Measurements from ENCODE around the gene ITGA6.

DNA sequence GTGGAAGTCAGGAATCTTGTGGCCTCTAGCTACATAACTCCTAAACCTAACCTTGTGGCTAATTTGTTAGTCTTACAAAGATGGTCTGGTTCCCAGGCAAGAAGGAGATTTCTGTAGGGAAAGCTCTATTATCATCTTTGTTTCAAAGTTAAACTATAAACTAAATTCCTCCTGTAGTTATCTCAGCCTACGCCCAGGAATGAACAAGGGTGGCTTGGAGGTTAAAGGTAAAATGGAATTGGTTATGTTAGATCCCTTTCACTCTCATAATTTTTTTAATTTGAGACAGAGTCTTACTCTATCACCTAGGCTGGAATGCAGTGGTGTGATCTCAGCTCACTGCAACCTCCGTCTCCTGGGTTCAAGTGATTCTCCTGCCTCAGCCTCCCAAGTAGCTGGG is 103.9 kb downstream of the ITGA6 start:
- TF ChIP-seq, protein P1, sequence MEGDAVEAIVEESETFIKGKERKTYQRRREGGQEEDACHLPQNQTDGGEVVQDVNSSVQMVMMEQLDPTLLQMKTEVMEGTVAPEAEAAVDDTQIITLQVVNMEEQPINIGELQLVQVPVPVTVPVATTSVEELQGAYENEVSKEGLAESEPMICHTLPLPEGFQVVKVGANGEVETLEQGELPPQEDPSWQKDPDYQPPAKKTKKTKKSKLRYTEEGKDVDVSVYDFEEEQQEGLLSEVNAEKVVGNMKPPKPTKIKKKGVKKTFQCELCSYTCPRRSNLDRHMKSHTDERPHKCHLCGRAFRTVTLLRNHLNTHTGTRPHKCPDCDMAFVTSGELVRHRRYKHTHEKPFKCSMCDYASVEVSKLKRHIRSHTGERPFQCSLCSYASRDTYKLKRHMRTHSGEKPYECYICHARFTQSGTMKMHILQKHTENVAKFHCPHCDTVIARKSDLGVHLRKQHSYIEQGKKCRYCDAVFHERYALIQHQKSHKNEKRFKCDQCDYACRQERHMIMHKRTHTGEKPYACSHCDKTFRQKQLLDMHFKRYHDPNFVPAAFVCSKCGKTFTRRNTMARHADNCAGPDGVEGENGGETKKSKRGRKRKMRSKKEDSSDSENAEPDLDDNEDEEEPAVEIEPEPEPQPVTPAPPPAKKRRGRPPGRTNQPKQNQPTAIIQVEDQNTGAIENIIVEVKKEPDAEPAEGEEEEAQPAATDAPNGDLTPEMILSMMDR (conservative IDR thresholded peaks at IDR 0.05; ENCODE audit: low read length): no peak
- TF ChIP-seq EZH2phosphoT487 (IDR thresholded peaks at IDR 0.05; ENCODE audit: borderline replicate concordance, low read depth, low read length): no peak

Measured in OCI-LY7 (cell line).